ENCODE results near the gene RASL11B.

GRCh38 chr4:52892880-52893279, 30.8 kb downstream of the RASL11B start:
- no peak for TF ChIP-seq CTCF (IDR thresholded peaks at IDR 0.05)
- TF ChIP-seq POLR2A (IDR thresholded peaks at IDR 0.05) = no peak

All from adrenal gland (tissue), 5 donors.